ENCODE data around the gene IQCB1.
"Not testable (repeated sequence)": the region's sequence is repeated elsewhere in the genome, so short reads cannot be mapped to it uniquely, and the experiment has no call there.

IQCB1 gene

DNA sequence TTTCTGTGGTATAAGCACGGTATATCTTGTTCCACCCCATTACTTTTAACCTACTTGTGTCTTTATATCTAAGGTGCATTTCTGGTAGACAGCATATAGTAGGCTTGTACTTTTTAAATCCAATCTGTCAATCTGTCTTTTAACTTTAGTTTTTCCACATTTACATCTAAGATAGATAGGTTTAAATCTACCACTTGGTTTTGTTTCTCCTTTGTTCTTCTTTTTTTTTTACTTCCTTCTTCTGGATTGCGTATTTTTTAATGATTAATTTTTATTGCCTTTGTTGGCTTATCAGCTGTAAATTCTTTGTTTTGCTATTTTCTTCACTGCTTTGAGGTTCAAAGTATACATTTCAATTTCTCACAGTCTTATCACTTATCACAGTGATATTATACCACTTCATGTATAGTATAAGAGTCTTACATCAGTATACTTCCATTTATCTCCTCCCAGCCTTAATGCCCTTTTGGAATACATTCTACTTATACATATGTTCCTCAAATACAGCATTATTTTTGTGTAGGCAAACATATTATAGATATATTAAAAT, 31.0 kb downstream of the IQCB1 start:
- DNase-seq, result no peak

DNA sequence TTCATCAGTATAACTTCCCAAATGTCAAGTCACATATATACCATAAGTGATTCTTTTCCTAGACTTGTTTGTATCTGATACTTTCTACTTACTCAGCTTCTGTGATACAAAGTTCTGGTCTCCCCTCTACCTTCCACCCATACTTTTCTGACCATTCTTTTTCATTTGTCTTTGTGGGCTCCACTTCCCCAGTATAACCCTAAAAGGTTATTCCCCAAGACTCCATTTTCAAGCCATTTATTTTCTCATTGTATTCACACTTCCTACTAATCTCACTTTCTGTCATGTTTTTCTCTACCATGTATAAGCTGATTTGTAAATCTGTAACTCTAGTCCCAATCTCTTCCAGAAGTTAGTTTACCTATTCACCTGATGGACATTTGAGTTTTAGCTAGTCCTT, 34.0 kb downstream of the IQCB1 start:
- DNase-seq, result no peak

DNA sequence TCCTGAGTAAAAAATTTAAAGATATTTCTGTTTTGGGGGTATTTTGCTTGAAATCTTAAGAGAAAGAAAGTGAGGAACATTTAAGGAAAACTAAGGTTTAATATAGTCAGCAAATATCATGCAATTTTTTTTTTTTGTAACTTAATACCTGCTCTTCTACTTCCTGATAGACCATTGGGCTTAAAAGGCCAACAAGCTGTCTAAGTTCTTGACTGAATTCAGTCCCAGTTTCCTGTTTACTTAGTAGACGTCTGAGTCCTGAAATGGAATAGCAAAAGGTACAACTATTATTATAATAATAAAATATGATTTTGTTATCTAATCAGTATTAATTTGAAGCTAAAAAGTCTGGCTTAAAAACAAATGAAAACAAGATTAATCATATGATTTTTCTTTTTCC, 37.9 kb downstream of the IQCB1 start:
- DNase-seq, result no peak

DNA sequence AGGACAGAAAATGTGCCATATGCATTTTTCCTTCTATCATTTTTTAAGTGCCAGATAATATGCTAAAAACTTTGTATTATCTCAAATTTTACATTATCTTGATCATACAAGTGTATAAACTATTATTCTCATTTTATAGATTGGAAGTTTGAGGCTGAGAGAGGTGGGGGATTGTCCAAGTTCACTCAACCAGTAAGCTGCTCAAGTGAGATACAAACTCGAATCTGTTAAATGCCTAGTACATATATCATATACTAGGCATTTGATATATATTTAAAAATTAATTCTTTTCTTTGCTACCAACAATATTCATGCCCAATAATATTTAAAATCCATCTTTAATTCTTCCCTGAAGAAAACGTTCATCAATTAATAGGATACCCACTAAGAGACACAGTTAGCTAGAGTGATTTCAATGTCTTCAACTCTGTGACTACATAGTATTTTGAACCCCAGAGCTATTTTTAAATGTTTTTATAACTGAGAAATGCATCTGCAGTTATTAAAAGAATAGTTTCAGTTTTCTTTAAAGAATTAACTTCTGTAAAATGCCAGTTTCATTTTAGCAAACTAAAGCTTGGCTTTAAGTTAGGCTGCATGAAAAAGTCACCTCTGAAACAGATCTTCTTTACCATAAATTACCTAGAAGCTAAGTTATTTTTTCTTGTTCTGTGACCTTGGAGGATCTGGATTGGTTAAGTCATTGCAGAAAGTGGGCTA, 40.4 kb downstream of the IQCB1 start:
- DNase-seq, result peak; percentile 8

DNA sequence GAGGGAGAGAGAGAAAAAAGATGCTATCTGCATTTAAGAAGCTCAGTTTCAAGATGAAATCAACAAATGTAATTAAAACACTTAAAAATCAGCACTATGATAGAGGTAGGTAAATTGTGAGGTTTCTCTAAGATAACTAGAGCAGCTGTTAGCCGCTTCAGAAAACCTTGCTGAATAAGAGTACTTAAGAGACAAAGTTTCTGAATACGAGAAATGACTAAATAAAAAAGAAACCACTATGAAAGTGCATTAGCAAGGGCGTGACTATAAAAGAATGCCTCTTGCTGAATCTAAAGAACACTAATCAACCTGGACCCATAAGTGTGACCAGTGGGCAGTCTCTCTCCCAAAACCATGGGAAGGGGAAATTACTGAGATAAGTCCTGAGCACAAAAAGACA, 41.8 kb downstream of the IQCB1 start:
- DNase-seq, result no peak

DNA sequence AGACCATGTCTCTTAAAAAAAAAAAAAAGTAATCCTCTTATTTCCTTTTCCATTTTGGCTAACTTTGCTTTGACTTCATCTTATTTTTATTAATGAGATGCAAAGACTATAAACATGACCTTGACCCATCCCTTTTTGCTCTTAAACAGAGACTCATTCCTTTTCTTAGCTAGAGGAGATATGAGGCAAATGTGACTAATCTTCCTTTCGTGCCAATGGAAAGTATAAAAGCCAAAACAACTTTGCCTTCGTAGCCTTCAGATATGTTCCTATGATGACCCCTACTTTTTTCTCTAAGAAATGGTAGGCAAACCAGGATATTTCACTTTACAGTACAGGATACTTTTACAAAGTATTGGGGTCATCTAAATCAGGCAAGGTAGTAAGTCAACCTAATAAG, 48.4 kb downstream of the IQCB1 start:
- DNase-seq, result no peak

DNA sequence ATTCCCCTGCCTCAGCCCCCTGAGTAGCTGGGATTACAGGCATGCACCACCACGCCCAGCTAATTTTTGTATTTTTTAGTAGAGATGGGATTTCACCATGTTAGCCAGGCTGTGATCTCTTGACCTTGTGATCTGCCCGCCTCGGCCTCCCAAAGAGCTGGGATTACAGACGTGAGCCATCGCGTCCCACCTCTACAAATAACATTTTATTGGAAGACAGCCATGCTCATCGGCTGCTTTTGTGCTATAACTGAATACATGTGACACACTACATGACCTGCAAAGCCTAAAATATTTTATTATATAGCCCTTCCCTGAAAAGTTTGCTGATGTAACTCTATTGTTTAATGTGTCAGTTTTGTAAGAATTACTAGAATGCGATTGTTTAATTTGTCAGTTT, 52.1 kb downstream of the IQCB1 start:
- not testable (repeated sequence) for DNase-seq

DNA sequence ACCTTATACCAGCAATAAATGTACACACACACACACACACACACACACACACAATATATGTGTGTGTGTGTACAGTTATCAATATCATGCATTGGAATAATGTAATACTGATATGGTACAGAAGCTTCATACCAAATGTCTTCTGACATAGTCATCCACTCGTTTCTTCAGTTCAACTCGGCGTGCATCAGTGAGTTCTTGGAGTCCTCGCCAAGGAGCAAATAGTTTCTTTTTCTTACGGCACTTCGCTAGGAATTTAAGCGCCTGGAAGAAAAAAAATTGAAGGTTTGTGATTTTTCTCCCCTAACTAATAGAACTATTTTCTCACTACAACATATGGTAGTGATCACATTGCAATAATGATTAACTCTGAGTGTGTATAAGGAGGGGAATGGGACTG, 53.2 kb downstream of the IQCB1 start:
- DNase-seq, result no peak

DNA sequence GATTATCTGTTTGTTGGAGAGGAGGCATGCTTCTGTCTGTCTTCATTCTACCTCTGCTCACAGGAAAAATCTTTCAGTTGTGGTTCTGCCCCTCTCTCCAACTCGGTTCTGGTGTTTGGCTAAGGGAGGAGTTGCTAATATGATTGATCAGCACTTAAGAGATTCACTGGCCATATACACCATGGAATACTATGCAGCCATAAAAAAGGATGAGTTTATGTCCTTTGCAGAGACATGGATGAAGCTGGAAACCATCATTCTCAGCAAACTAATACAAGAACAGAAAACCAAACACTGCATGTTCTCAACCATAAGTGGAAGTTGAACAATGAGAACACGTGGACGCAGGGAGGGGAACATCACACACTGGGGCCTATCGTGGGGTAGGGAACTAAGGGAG, 59.8 kb downstream of the IQCB1 start:
- not testable (repeated sequence) for DNase-seq

DNA sequence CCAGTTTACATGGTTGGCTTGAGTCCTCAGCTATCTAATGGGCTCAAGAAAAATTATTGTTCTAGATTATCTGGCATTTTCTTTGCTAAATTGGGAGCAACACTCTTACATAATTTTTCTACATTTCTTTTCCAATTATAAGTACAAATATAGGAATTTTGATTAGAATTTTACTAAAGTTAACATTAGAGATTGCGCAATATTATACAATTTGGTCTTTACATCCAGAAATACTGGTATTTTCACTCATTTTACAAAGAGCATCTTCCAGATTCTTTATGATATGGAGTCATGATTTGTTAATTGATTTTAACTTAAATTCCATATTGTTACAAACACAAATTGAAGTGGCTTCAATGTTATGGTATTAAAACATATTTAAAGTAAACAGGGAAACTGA, 65.6 kb downstream of the IQCB1 start:
- no peak for DNase-seq

DNA sequence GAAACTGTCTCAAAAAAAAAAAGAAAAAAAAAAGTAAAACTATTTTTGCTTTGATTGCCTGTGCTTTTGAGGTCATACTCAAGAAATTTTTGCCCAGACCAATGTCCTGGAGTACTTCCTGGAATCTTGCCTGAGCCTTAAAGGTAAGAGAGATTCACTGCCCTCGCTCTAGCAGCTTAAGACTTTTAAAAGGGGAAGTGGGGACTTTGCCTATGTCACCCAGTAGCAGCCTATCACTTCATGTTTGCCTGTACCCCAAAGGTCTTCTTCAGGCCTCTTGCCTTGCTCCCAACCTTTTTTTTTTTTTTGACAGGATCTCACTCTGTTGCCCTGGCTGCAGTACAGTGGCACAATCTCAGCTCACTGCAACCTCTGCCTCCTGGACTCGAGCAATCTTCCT, 66.4 kb downstream of the IQCB1 start:
- DNase-seq, result peak; percentile 2

DNA sequence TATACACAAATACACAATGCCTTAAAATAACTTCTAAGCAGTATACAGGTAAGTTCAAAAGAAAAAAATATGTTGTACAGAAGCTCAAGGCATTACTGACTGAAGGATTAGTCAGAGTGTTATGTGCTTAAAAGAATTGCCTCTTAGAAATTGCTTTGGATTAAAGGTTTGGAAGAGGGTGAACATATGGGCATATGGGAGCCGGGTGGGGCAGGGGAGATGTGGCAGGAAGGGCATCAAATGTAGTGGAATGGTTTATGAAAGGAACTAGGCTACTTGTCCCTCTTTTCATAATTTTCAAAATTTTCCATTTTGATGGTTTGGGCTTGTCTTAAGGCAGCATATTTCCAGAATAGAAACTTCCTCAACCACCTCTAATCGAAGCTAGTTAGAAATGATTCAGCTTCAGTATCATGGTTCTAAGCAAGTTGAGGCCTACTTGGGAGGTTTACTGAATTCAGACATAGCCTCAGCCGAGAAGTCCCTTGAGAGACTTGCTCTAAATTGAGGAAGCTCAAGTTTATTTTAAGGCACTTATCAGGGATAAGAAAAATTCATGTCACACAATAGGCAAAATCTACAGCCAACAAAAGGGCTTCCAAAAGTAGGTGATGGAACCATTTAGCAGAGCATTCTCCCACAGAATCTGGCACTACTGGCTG, 75.2 kb downstream of the IQCB1 start:
- no peak for DNase-seq

DNA sequence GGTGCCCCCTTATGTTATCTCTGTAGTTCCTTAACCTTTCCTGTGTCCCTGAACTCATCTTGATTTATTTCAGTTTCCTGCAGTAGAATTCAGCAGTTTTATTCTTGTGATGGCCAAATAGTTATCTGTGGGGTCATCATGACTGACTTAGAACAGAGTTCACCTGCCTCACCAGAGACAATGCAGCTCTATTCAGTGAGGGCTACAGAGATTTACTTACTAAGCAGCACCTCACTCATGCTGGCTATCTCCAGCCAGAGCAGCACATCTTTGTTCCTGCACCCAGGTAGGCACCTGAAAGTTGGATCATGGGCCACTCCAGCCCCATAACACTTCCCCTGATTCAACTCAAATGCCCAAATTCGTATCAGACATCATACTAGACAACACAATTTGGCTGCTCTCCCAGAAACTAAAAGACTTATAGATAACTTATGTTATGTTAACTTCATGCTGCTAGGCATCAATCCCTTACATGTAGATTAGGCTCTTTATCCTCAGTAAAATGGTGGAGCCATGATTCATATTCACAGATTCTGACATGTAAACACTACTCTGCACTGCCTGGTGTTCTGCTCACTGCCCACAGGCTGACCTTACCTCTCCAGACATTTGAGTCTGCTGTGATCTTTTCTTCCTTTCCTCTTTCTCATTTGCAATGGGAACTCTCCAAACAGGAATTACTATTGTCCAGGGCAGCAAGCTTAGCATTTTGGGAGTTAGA, 76.0 kb downstream of the IQCB1 start:
- no peak for DNase-seq

DNA sequence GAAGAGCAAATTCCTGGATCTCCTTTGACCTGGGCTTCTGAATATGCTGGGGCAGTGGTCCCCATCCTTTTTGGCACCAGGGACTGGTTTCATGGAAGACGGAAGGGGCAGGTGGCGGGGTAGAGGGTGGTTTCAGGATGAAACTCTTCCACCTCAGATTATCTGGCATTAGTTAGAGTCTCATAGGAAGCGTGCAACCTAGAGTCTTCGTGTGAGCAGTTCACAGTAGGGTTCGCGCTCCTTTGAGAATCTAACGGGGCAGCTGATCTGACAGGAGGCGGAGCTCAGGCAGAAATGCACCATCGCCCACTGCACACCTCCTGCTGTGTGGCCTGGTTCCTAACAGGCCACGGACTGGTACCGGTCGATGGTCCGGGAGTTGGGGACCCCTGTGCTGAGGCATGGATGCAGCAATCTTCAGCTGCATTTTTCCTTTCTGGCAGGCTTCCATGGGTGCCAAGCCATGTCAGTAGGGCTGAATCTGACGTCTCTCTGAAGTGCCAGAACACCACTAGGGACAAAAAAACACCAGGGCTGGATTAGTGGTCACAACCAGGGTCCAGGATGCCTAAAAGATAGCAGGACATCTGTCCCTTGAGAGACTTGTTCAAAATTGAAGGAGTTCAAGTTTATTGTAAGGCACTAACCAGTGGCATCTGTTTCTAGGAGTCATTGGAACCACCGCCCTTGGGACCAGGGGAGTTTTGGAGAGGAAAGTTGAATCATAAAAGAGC, 76.9 kb downstream of the IQCB1 start:
- no peak for DNase-seq

DNA sequence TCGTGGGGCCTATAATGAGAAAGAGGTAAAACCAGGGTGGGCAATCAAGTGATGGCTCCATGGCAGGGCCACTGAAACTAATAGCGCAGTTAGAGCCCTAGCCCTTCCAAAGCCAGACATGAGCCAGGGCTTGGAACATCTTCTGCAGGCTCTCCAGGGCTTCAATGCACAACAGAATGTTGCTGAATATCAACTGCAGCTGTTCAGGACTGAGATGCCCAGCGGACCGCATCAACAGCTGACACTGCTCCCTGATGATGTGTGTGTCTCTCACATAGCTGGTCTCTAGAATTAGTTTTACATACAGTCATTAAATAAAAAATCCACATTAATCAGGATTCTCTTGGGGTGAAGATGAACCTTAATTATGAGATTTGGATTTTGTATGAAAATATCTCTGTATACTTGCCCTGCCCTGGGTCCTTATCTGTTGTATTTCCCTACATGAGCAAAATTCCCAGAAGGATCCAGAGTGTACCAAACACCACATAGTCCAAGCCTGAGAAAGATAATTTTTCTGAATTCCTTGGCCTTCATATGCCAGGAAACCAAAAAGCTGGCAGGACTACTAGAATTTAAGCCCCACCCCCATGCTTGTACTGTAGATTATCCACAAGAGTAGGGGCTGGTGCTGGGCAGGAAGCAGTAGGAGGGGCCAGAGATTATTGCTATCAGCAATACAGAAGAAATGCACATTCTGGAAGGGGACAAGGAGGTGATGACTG, 77.6 kb downstream of the IQCB1 start:
- DNase-seq, result no peak

DNA sequence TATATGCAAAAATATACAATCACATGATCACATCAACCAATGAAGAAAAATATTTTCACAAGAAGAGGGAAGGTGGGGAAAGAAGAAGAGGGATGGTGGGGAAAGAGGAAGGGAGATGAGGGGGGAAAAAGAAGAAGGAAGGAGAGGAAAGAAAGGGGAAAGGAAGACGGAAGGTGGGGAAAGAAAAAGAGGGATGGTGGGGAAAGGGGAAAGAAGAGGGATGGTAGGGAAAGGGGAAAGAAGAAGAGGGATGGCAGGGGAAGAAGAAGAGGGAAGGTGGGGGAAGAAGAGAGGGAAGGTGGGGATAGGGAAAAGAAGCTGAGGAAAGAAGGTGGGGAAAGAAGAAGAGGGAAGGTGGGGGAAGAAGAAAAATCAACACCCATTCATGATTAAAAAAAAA, 82.1 kb downstream of the IQCB1 start:
- DNase-seq, result no peak

DNA sequence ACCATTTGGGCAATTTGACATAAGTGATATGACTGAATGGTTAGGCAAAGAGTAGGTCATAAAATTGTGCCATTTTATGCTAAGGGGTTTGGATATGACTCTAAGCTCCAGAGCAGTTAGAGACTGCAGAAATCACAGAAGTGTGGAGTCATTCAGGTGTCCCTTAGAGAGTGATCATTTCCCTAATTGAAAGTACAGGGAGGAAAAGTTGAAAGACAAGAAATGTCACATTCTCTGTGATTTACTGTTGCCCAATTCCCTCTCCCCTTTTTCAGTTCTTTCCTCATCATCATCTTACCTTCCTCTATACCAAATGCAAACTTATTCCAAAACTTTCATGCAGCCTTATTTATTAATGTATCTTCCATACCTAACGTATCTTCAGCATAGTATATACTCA, 82.6 kb downstream of the IQCB1 start:
- no peak for DNase-seq

DNA sequence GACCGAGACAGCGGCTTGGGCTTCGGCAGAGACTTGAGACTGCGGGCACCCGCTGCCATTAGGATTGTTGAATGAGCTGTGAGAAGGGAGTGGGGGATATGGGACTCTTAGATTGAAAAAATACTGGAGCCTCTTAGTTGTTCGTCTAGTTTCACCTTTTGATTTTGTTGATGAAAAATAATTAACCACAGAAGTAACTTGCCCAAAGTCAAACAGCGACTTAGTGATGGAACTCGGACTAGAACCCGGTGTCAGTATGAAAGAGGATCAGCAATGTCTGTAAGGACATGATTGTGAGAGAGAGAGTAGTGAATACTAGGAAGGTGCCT, 84.8 kb downstream of the IQCB1 start:
- DNase-seq, result no peak

DNA sequence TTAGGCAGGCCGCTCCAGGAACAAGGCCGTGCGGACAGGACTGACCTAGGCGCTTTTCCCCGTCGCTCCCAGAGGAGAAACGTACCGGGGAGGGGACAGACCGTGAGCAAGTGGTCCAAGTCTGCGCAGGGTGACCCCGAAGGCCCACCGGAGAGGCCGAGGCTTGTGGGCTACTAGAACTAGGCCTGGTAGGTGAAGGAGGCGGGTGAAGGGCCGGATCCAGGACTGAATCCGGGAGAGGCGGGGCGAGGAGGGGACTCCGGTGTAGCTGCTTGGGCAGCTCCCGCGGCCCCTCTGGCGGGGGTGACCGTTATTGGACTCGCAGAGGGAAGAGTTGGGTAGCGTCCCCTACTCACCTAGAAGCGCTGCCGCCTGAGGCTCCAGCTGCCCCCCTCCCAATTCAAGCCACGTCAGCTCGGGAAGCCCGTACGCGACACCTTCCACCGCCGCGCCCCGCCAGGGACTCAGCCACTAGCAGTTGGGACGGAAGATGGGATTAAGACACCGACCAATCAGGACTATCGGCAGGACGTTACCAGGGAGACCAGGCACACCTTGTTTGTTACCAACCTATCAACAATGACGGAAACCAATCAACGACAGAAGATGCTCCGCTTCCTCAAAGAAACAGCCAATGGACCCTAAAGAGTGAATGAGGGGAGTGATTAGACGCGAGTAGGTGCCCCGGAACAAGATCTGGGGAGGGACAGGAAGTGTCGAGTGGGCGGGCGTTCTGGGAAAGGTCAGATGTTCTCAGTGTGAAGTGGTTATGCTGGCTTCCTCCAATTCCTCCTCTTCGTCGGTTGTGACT, 85.4 kb downstream of the IQCB1 start, which contains the start of gene GOLGB1:
GOLGB1 (minus strand) TSS at position 466 of the 811 bp plus-strand sequence. CDS start 18,770 bp downstream, outside the sequence.
- peak; percentile 98 for DNase-seq

DNA sequence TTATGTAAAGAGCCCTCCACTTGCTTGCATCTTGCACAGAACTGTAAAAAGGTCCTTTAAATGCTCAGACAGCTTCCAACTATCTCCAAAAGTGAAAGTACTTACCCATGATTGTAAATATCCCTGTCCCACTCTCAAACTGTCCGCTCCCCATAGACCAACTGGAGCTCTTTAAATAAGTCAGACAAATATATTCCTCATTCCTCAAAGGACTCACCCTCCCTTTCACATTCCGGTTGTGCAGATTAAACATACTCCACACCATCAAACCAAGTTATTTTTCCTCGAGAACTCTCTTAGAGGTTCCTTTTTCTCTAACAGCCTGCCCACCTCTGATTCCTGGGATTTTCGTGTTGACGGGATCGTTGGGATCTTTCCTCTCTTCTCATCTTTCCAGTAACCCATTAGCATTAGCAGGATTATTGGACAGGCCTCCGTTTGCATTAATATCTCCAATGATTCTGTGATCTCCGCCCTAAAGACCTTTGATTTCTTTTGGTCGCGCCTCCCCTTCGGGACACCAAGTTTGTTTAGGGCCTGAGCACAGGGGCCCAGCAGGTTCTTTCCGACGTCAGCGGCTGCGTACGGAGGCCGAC, 86.1 kb downstream of the IQCB1 start:
- peak; percentile 57 for DNase-seq

DNA sequence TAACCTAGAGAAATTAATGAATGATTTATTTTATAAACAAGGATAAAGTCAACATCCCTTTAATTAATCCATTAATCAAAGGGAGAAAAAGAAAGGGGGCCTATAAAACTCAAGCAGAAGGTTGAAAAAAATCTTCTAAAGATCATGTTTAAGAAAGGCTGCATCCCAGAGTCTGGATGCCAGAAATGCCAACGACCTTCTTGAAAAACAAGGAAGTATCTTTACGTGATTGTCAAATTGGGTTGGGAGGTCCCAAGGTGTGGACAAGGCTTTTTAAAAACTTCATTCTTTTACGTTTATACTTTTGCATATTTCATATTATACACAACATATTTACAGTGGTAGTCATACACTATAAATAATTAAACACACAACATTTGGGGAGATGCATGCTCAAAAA, 86.9 kb downstream of the IQCB1 start:
- peak; percentile 6 for DNase-seq
